KBM-7 (cell line): ENCODE data around the gene CASP2.

Source experiments
- DNase-seq: peaks from one replicate; pipeline ENCODE4 v3.0.0-alpha.2; 2015
- in situ Hi-C: fragments of 300-500 bp; cut with MboI; formaldehyde crosslinking; loops from 2 replicates; pipeline ENCODE4 v1.14.3; 2020; ENCODE audit warnings: low sequenced_read_pairs, low pct_unique_long_range_greater_than_20kb, mixed read lengths

Gene CASP2

DNA sequence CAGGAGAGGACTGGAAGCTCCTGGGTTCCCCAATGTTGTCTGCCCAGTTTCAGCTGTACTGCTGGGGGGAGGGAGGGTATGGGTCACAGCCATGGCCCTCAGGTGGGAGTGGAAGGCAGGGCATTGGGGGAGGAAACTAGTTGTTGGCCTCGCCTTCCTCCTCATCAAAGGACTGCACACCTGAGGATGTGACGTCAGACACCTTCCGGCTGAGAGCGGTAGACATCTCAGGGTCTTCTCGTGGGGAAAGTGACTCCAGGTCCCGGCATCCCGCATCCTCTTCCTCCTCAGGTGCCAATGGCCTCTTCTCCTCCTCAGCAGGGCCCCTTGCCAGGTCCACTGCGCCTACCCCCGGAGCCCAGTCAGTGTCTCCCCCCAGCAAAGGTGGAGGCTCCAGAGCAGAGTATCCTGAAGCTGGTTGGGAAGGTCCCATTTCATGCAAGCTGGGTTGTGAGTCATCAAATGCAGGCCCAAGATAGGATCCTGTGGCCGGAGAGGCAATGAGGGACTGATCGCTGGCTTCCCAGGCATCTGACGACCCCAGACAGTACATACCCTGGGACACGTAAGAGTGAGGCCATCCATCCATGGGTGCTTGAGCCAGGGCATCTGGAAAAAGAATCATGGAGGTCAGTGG, 68.4 kb downstream of the CASP2 start:
- in situ Hi-C loops = no loop called here
- no peak for DNase-seq
